Hepatocyte (in vitro differentiated cells): Measurements from ENCODE around the gene CST11. TPM values are rescaled to one million over a fixed set of nuclear protein-coding genes. Genes with fewer than 3 reads are reported as not detected.

Source experiments
- polyA plus RNA-seq: library from polyadenylated mRNA; unstranded; fragments of >200 nt; fragmentation: Nextera tagmentation; extraction: Ambion mirVana; gene quantifications from 2 replicates; pipeline ENCODE4 v1.2.1, GENCODE V29; 2016
- small RNA-seq: library from RNA; depleted of rRNA; stranded (forward); fragments of <200 nt; gene quantifications from one replicate; pipeline ENCODE3, GENCODE V24; 2014
- total RNA-seq: library from RNA; depleted of rRNA; stranded (reverse); fragments of >200 nt; gene quantifications from 2 replicates; pipeline ENCODE4 v1.2.3, GENCODE V29; 2014

CST11 gene
- total and polyA plus RNA-seq, 2 experiments from 2014 or later, result not detected

Small RNA genes within 50 kb of the gene (small RNA-seq; reads per million reads assigned to genes)
- not detected for gene RF00019

Other genes starting within 250 kb of the CST11 start
- gene NXT1, start 102.1 kb downstream of the CST11 start, total RNA-seq, result 29.7 and 30.9 TPM in 2 replicates
- gene NXT1, start 102.1 kb downstream of the CST11 start, polyA plus RNA-seq, result 36.3 and 38.1 TPM in 2 replicates
- gene GZF1, start 90.7 kb downstream of the CST11 start, total RNA-seq, result 15.5 and 17.8 TPM in 2 replicates
- gene GZF1, start 90.7 kb downstream of the CST11 start, polyA plus RNA-seq, result 7.4 and 8.8 TPM in 2 replicates
- gene NAPB, start 31.4 kb downstream of the CST11 start, total RNA-seq, result 7.3 and 11.2 TPM in 2 replicates
- gene NAPB, start 31.4 kb downstream of the CST11 start, polyA plus RNA-seq, result 7.3 and 11.9 TPM in 2 replicates
- not detected in 2 replicates for gene CSTL1, start 13.2 kb downstream of the CST11 start, total RNA-seq
- not detected in 2 replicates for gene CSTL1, start 13.2 kb downstream of the CST11 start, polyA plus RNA-seq
- gene CST8, start 38.2 kb upstream of the CST11 start, total RNA-seq, result not detected in 2 replicates
- not detected in 2 replicates for gene CST8, start 38.2 kb upstream of the CST11 start, polyA plus RNA-seq
- gene CST9L, start 115.6 kb upstream of the CST11 start, total RNA-seq, result not detected in 2 replicates
- gene CST9L, start 115.6 kb upstream of the CST11 start, polyA plus RNA-seq, result not detected in 2 replicates
- gene CST9, start 153.0 kb upstream of the CST11 start, total RNA-seq, result not detected in 2 replicates
- gene CST9, start 153.0 kb upstream of the CST11 start, polyA plus RNA-seq, result not detected in 2 replicates
- gene CST3, start 185.1 kb upstream of the CST11 start, total RNA-seq, result 881 and 921 TPM in 2 replicates
- gene CST3, start 185.1 kb upstream of the CST11 start, polyA plus RNA-seq, result 2,777 and 2,850 TPM in 2 replicates
- gene CST4, start 236.2 kb upstream of the CST11 start, total RNA-seq, result 0.23 and 0.52 TPM in 2 replicates
- not detected in 2 replicates for gene CST4, start 236.2 kb upstream of the CST11 start, polyA plus RNA-seq